Measurements from ENCODE around the gene SLC47A1.
"Not testable (repeated sequence)": the region's sequence is repeated elsewhere in the genome, so short reads cannot be mapped to it uniquely, and the experiment has no call there.

Gene SLC47A1

DNA sequence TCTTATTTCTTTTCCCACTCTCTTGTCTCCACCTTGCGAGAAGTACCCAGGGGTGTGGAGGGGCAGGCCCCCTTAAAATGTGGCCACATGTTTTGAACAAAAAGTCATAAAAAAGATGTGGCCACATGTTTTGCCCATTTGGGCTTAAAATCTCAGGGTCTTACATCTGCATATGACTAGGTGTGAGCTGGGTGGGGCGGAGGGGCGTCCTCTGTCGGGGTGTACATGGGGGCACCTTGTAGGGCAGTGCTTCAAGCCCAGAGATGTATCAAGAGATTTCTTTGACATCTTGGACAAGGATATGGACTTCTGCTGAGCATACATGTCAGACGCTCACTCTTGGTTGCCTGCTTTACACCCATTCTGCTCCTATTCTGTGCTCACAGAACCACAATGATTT is 13.0 kb upstream of the SLC47A1 start:
- FAIRE-seq: no peak

DNA sequence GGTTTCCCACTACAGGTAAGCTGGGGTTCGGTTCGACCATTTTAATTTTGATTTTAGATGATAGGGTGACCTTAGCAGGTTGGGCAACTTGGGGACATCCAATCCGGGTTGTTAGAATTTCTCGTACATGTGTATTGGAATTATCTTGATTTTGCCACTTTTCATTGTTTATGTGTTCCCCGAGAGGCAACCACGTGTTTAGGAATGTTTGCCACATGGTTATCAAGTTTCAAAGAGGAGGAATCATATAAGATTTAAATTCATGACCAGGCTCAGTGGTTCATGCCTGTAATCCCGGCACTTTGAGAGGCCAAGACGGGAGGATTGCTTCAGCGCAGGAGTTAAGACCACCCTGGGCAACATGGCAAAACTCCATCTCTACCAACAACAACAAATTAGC is 10.0 kb upstream of the SLC47A1 start:
- no peak for FAIRE-seq

DNA sequence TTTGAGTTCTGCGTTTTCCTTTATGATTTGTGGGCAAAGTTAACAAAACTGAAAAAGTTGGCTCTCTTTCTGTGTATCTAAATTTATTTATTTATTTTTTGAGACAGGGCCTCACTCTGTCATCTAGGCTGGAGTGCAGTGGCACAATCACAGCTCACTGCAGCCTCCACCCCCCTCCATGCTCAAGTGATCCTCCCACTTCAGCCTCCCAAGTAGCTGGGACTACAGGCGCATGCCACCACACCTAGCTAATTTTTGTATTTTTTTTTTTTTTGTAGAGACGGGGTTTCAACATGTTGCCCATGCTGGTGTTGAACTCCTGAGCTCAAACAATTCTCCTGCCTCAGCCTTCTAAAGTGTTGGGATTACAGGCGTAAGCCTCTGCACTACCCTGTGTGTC is 6.7 kb upstream of the SLC47A1 start:
- not testable (repeated sequence) for FAIRE-seq

DNA sequence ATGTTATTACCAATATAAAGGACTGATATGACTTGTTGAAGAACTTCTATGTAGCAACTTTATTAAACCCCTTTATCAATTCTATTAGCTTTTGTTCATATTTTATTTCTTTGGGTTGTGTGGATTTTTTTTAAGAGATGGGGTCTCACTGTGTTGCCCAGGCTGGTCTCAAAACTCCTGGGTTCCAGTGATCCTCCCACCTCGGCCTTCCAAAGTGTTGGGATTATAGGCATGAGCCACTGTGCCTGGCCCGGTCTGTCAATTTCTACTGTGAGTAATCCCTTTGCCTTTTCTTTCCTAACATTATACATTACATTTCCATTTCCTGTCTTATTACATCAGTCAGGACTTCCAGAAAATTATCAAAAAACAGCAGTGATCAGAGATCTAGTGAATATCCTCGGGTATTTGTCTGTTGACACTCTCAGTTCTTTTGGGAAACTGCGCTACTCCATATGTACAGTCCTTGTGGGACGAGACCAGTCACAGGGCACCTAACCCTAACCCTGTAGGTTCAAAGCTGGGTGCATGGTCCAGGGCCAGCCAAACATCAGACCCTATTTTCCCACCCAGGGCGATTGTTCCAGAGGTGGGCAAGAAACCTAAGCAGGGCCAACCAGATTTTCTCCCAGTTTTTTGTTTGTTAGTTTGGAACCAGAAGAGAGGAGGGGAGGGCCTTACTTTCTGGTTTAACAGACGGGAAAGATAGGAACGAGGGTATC is 1.7 kb upstream of the SLC47A1 start:
- no peak for FAIRE-seq

DNA sequence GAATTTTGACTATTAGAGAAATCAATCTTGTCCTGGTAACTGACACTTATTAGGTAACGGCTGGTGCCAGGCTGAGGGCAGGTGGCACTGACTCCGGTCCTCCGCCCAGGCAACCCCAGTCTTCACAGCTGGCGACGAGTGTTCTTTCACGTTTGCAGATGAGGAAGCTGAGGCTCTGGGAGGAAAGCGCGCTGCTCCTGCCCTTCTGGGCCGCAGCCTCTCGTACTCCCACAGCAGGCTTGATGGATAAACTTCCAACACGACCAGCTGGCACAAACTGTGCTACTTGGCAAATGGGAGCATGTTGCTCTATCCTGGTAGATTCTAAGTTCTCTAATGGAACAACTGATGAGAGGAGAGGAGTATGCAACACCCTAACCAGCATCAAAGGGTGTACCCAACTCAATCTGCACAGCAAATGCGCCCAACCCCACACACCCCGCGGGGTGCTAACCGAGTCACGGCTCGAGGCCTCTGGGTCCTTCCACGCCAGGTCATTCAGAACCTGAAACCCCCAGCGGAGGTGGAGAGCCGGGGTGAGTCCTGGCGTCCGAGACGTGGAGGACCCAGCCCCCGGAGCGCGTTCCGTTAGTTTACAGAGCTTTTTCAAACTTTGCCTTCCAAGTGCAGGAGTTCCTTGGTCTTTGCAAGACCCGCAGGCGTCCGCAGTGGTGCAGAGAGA is 477 bp upstream of the SLC47A1 start:
- FAIRE-seq: no peak

DNA sequence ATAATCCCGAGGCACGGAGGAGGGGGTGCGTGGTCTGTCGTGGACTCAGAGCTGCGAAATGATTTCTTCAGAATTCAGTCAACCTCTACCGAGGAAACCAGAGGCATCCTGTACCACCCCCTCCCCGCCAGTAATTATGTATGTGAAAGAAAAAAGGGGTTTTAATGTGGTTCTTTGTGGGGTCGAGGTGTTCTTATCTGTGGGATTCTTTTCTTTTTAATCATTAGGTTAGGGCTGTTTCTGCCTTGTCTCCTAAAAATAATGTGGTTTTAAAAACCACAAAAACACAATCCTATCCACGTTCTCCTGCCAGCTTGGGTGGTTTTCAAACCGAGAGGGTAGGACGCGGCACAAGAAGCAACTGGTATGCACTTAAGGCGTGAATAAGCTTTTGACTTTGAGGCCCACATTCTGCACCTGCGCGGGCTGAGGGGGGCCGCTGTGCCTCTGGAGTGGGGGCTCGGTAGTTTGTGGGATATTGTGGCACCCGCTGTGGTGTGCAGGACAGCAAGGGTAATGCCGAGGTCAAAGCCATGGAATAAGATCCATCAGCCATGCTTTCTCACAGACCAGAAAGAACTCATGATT is 1.0 kb downstream of the SLC47A1 start:
- FAIRE-seq: no peak

DNA sequence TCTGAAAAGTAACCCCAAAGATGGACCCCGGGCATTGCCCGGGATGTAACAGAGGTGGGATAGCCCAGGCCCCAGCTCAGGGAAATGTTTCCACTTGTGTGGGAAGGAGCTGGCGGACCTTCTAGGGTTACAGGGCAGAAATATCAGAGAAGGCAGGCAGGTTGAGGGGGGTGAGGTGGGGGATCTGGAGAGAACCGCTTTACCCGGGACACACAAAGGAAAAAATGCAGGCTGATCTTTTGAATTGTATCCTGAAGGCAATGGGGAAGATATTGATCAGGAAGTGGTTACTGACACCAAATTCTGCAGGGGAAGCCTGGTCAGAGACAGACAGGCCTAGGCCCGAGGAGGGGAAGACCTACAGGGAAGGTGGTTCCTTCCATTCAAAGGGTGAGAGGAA is 3.5 kb downstream of the SLC47A1 start:
- no peak for FAIRE-seq

DNA sequence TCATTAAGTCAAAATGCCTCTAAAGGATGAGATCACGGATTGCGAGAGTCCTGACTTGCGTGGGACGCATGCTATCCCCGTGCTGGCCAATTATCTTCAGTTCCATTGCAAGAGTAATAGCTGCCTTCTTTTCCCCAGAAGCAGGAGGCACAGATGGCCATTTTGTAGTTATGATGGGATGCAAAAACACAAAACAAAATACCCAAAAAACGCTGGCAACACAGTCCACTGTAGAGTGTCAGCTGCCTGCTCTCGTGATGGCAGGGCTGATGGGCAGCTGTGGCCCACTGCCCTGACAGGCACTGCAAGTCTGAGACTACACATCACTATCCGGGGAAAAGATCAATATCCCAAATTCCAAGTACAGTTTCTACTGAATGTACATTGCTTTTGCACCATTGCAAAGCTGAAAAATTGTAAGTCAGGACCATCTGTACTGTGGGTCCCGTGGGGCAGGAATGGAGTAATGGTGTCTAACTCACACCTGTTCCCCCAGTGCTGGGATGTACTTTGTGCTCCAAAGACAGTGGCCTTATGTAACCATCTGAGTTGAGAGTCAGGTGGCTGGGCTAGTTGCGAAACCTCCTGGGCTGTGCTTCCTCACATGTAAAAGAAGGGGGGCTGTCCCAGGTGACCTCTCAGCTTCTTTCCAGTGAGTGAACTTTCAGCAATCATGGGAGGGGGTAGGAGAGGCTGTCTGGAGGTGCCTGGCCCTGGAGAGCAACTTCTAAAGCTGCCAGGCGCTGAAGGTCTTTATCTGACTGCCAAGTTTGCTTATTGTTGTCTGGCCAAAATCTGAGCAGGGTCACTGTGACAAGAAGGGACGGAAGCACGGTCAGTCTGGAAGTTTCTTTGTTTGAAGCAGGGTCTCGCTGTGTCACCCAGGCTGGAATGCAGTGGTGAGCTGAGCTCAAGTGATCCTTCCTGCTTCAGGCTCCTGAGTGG is 4.7 kb downstream of the SLC47A1 start:
- no peak for FAIRE-seq

DNA sequence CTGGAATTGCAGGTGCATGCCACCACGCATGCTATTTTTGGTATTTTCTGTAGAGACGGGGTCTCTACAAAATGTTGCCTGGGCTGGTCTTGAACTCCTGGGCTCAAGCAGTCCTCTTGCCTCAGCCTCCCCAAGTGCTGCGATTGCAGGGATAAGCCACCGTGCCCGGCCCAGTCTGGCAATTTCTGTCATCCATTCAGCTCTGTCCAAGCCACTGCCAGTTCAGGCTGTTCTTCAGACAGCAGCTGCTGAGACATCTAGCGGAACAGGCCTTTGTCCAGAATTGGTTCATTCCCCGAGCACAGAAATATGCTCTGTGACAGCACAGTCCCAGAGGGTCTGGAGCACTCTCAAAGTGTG is 5.4 kb downstream of the SLC47A1 start:
- FAIRE-seq: no peak

DNA sequence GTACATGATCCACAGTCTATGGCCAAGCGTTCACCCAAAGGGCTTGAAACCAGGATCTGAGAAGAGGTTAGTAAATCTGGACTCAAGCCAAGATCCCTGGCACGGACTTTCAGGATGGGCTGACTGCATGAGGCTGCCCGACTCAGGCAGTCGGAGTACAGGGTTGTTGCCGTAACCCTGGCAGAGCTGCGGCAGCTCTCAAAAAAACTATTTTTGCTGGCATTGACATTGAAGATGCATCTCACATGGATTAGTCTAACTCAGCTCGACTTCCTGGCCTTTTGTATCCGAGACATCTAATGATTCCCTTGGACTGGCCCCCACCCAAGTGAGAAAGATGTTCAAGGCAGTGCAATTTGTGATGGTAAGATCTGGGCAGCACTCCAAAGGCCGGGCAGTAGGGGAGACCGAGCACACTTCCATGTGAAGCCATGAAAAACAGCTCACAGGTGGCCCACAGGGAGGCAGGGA is 6.2 kb downstream of the SLC47A1 start:
- no peak for FAIRE-seq

DNA sequence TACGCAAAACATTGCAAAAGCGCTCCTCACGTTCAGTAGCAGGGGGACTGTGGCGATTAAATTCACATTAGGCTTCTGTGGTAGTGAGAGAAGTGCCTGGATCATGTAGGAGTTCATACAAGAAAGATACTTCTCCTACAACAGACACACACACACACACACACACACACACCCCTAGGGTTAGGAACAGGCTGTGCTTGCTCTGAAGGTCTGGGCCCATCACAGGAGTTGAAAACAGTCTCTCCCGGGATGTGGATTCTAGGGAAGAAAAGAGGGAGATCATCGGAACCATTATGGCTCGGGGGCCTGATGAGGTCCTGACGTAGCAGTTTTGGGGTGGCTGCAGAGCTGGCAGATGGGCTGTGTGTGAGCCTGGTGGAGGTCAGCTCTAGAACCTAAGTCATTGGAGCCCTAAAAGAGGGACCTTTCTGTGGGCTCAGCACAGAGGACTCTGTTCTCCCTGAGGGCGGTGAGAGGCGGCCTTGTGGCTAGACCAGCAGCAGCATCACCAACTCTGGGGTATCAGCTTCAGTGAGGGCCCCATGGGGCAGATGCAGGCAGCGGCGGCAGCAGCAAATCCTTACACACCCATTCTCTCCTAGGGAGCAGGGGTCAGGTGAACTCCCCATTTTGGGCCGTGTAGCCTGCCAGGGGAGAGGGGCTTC is 7.2 kb downstream of the SLC47A1 start:
- no peak for FAIRE-seq

DNA sequence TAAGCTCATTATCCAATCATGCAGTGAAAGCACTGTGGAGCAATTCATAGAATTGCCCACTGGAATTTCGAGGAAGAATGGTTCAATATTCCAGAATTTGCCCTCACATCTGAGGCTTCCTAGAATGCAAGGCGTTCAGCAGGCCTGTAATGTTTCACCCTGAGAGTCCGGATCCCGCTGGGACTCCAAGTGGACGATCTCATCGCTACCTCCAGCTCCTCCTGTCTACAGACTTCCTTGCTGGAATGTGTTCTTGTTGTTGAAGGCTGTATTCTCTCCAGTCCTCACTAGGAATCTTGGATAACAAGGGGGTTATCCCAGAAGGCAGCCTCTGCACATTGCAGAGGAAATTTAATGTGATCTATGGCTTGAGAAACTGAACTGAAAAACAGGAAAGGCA is 7.8 kb downstream of the SLC47A1 start:
- no peak for FAIRE-seq

DNA sequence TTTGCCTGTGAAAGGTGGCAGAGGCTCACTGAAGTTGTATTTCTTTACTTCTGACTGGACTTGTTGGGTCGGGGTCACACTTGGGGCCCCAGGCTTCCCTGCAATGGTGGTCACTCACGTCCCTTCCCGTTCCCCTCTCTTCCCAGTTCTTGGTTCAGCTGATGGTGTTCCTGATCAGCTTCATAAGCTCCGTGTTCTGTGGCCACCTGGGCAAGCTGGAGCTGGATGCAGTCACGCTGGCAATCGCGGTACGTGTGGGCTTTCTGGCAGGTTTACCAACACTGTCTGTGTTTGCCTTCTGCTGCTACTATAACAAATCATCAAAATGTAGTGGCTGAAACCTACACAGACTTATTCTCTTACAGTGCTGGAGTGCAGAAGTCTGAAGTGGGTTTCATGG is 8.6 kb downstream of the SLC47A1 start:
- FAIRE-seq: no peak

DNA sequence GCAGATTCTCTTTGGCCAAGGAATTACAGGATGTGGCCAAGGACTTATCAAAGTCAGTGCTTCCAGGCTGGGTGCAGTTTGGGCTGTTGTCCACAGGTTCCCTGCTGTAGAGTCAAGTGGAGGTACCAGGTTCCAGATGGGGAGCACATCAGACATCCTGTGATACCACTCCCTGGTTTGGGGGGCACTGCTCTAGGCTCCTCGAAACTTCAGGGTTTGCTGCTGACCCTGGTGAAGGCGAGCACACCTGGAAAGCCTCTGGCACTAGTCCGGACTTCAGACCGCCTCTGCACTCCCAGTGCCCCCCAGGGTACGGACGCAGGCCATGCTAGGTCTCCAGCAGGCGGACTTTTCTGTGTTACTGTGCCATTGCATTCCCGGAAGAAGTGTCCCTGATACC is 10.7 kb downstream of the SLC47A1 start:
- no peak for FAIRE-seq

DNA sequence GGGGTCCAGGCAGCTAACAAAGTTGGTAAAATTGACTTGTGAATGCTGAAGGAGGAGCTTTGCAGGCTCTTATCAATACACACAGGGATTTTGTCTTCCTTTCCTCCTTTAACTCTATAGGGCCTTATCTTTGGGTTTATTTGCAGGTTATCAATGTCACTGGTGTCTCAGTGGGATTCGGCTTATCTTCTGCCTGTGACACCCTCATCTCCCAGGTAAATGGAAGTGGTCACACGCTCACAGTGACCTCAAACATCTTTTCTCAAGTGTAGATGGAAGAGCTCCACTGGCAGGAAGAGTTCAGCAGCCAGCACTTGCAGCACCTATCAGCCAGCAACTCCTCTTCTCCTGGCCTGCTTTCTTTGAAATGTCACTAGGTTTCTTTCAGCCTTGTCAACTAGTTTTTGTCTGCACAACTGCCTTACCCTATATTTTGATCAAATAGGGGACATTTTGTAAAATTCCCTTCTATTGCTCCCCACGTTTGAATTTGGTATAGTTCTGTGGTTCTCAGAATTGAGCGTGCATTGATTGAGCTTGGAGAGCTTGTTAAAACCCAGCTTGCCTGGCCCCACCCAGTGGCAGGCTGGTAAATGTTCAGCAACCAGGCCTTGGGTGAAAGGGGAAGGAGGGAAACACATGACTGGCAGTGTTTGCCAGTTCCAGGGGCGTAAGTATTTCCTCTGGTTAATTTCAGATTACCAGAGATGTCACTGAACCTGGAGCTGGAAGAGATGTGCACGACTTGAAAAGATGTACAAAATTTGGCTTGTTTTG is 12.8 kb downstream of the SLC47A1 start:
- FAIRE-seq: no peak

DNA sequence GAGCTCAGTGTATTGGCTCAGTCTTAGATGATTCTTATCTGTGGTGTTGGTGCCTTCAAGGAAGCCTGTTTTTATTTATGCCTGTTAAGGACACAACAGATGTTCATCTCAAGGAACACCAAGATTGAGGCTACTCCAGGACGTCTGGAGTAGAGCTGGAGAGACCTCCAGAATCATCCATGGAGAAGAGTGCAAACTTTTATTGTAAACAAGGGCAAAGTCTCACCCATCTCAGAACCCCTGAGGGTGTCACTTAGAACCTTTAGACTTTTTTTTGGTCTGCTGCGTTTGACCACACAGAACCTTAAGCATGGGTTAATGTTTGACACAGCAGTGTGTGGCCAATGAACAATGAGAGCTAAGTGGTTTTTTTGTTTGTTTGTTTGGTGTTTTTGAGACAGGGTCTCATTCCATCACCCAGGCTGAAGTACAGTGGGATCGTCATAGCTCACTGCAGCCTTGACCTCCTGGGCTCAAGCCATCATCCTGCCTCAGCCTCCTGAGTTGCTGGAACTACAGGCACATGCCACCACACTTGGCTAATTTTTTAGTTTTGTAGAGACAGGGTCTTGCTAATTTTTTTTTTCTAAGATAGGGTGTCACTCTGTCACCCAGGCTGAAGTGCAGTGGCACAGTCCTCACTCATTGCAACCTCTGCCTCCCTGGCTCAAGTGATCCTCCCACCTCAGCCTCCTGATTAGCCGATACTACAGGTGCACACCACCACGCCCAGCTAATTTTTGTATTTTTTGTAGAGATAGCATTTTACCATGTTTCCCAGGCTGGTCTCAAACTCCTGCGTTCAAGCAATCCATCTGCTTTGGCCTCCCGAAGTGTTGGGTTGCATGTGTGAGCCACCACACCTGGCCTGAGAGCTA is 16.3 kb downstream of the SLC47A1 start:
- FAIRE-seq: no peak

DNA sequence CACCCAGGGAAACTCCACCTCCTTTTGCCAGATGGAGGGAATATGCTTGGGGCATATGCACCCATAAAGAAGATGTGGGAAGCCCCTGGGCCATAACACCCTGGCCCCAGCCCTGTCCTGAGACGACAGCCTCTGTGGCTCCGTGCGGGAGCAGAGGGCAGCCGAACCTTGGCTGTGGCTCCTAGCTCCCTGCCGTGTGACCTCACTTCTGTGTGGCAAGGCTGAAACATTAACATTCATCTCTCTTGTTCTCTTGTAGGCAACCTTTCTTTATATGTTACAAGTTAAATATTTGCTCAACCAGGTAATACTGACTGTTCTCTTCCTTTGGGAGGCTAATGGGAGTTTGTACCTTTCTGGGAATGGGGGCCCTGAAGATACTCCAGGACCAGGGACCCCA is 17.5 kb downstream of the SLC47A1 start:
- FAIRE-seq: no peak

DNA sequence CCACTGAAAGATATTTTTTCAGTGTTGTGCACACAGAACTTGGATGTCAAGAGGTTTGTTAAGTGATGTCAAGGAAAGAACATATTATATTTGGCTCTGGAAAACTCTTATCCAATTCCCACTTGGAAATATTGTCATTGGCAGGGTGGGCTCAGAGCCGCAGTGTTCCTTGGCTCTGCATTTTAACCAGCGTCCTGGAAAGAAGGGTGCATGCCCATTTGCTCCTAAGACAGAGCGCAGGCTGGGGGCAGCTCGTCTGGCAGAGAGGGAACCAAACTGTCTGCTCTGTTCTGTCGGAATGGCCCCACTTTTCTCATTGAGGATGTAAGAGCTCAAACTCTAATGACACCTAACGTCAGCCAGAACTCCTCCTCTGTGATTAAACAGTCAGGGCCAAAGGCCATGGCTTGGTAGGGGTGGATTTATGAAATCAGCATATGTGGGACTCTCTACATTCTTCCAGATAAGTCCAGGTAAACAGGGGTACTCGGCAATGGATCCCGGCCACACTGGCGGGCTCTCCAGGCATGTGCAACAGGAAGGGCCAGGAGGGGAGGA is 18.0 kb downstream of the SLC47A1 start:
- FAIRE-seq: no peak

DNA sequence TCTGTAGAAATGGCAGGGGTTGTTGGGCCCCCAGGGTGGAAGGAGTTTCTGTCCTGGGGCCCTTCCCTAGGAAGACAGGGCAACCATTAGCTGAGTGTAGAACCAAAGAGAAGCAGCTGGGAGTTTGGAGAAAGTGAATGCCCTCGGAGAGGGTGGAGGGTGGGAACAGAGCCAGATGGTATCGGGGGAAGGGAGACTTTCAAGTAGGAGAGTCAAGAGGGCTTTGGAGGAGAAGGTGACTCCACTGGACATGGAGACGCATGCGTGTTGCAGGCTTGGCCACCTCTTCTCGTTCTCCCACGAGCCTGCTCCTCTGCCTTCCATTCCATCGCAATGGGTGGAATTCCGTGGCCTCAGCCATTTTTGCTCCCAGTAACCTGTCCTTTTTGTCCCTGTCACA is 19.4 kb downstream of the SLC47A1 start:
- no peak for FAIRE-seq

DNA sequence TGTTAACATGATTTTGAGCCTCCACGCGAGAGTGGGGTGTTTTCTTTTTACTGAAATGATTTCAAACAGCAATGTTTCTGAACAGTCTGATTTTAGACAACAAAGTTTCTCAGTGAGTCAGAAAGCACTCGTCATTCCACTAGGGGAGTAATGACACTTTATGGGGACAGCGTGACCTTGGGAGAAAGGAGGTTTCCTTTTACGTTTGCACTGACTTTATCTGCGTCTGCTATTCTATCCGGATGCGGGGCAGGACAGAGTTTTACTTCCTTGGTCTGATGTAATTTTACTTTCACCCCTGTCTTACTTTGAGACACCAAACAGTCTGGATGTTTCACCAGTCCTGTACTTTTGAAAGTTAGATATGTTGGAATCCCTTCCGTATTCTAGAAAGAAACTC is 20.7 kb downstream of the SLC47A1 start:
- no peak for FAIRE-seq
